Smooth muscle cell (in vitro differentiated cells): ENCODE measurements around the gene NFKB1. TPM values are rescaled to one million over a fixed set of nuclear protein-coding genes. Genes with fewer than 3 reads are reported as not detected.
A peak's percentile ranks its signal among the peaks of the same experiment; 100 is the strongest.

Source experiments
- DNase-seq: peaks from one replicate; lab custom pipeline; 2025; ENCODE audit not compliant: unreplicated experiment; lab: John Stamatoyannopoulos, UW
- H2AFZ ChIP-seq: fragments of 200-600 bp; sonication (generic); 2 replicates; pipeline ENCODE4 v1.6.0; 2016; ENCODE audit warnings: antibody characterized with exemption, low read depth, mild to moderate bottlenecking
- H3F3A ChIP-seq: fragments of 200-600 bp; sonication (generic); 2 replicates; pipeline ENCODE4 v1.6.0; 2017; ENCODE audit warnings: antibody characterized with exemption, low read depth
- H3K27ac ChIP-seq: fragments of 200-600 bp; sonication (generic); 2 replicates; pipeline ENCODE4 v1.5.1; 2016; ENCODE audit warnings: low read depth, mild to moderate bottlenecking
- H3K27me3 ChIP-seq: fragments of 200-600 bp; sonication (generic); 2 replicates; pipeline ENCODE4 v1.6.1; 2016; ENCODE audit warnings: low read depth, mild to moderate bottlenecking
- H3K36me3 ChIP-seq: fragments of 200-600 bp; sonication (generic); 2 replicates; pipeline ENCODE4 v1.5.1; 2016; ENCODE audit warnings: low read depth
- H3K4me1 ChIP-seq: fragments of 200-600 bp; sonication (generic); 2 replicates; pipeline ENCODE4 v1.5.1; 2016; ENCODE audit warnings: low read depth
- H3K4me2 ChIP-seq: fragments of 200-600 bp; sonication (generic); 2 replicates; pipeline ENCODE4 v1.6.0; 2016; ENCODE audit warnings: mild to moderate bottlenecking
- H3K4me3 ChIP-seq: fragments of 200-600 bp; sonication (generic); 2 replicates; pipeline ENCODE4 v1.5.1; 2016; ENCODE audit warnings: mild to moderate bottlenecking
- H3K79me2 ChIP-seq: fragments of 200-600 bp; sonication (generic); 2 replicates; pipeline ENCODE4 v1.6.0; 2016; ENCODE audit warnings: low read depth, mild to moderate bottlenecking
- H3K9ac ChIP-seq: fragments of 200-600 bp; sonication (generic); 2 replicates; pipeline ENCODE4 v1.6.0; 2016; ENCODE audit warnings: low read depth
- H3K9me3 ChIP-seq: fragments of 200-600 bp; sonication (generic); replicated peaks from 2 replicates; pipeline ENCODE4 v1.5.1; 2016; ENCODE audit warnings: low read depth
- H4K20me1 ChIP-seq: fragments of 200-600 bp; sonication (generic); 2 replicates; pipeline ENCODE4 v1.6.0; 2016; ENCODE audit warnings: low read depth
- CTCF ChIP-seq: fragments of 200-600 bp; sonication (generic); IDR thresholded peaks from 2 replicates; pipeline ENCODE4 v1.5.1; 2017; ENCODE audit warnings: borderline replicate concordance, mild to moderate bottlenecking, antibody characterized with exemption; ENCODE audit not compliant: insufficient read depth, poor library complexity, severe bottlenecking
- WGBS: methylation state at CpG from one replicate; pipeline ENCODE4 v1.1.7; 2016; ENCODE audit warnings: low lambda C conversion rate; 5-methylcytosine and 5-hydroxymethylcytosine counted together
- polyA plus RNA-seq: library from polyadenylated mRNA; unstranded; fragments of >200 nt; fragmentation: Nextera tagmentation; extraction: Ambion mirVana; gene quantifications from 2 replicates; pipeline ENCODE4 v1.2.1, GENCODE V29; 2016
- total RNA-seq: library from RNA; depleted of rRNA; stranded (reverse); fragments of >200 nt; gene quantifications from 2 replicates; pipeline ENCODE4 v1.2.3, GENCODE V29; 2014

Gene NFKB1
- total and polyA plus RNA-seq, 2 experiments from 2014 or later, result 15.6 to 16.1 TPM

GRCh38 chr4:102554482-102554881 lies 53.3 kb downstream of the NFKB1 start:
- H3F3A ChIP-seq, result no peaks in the 10 kb centered on the region
- no peak overlapping the region for H2AFZ ChIP-seq
- WGBS, result 74% methylated on average over 5 of the region's 5 CpGs
- peaks cover 4% of the 10 kb centered on the region for H4K20me1 ChIP-seq
- no peaks in the 10 kb centered on the region for H3K79me2 ChIP-seq
- no peak overlapping the region for H3K4me2 ChIP-seq
- no peaks in the 10 kb centered on the region for H3K9me3 ChIP-seq
- no peak overlapping the region for H3K4me3 ChIP-seq
- H3K27me3 ChIP-seq, result no peaks in the 10 kb centered on the region
- DNase-seq, result no peak
- peaks cover 3% of the 10 kb centered on the region for H3K4me1 ChIP-seq
- TF ChIP-seq CTCF, result no peak
- peak overlapping the region; percentile 6 for H3K27ac ChIP-seq
- H3K36me3 ChIP-seq, result no peaks in the 10 kb centered on the region
- H3K9ac ChIP-seq, result no peak overlapping the region

GRCh38 chr4:102554992-102555391 lies 53.8 kb downstream of the NFKB1 start:
- H3K4me1 ChIP-seq, result peaks cover 3% of the 10 kb centered on the region
- TF ChIP-seq CTCF, result no peak
- H3K36me3 ChIP-seq, result no peaks in the 10 kb centered on the region
- DNase-seq, result no peak
- no peaks in the 10 kb centered on the region for H3K27me3 ChIP-seq
- no peaks in the 10 kb centered on the region for H3F3A ChIP-seq
- no peak overlapping the region for H3K9ac ChIP-seq
- peaks cover 4% of the 10 kb centered on the region for H4K20me1 ChIP-seq
- H3K4me3 ChIP-seq, result no peak overlapping the region
- H3K9me3 ChIP-seq, result no peaks in the 10 kb centered on the region
- H2AFZ ChIP-seq, result no peak overlapping the region
- no peaks in the 10 kb centered on the region for H3K79me2 ChIP-seq
- no peak overlapping the region for H3K27ac ChIP-seq
- no peak overlapping the region for H3K4me2 ChIP-seq

- Histone ChIP-seq H3K79me2 (no peaks in the 10 kb centered on the region), H3K4me3 (no peak overlapping the region), H2AFZ (no peak overlapping the region), H4K20me1 (peaks cover 11% of the 10 kb centered on the region), H3K27me3 (no peaks in the 10 kb centered on the region), H3K36me3 (no peaks in the 10 kb centered on the region), H3K9me3 (no peaks in the 10 kb centered on the region), H3F3A (no peaks in the 10 kb centered on the region), H3K9ac (no peak overlapping the region), H3K4me1 (no peaks in the 10 kb centered on the region), H3K4me2 (no peak overlapping the region), H3K27ac (no peak overlapping the region)
- TF ChIP-seq CTCF, result no peak
- DNase-seq, result no peak
- WGBS, result 100% methylated on average over 2 of the region's 2 CpGs
These were observed 56.5 kb downstream of the NFKB1 start for GRCh38 chr4:102557636-102558035.

GRCh38 chr4:102560115-102560514 lies 59.0 kb downstream of the NFKB1 start:
- H3K4me3 ChIP-seq, result no peak overlapping the region
- WGBS, result 89% methylated on average over 5 of the region's 5 CpGs
- H3K4me2 ChIP-seq, result no peak overlapping the region

More at GRCh38 chr4:102560115-102560514, 59.0 kb downstream of the NFKB1 start:
- H4K20me1 ChIP-seq, result peaks cover 11% of the 10 kb centered on the region
- no peak for TF ChIP-seq CTCF
- DNase-seq, result no peak
- no peaks in the 10 kb centered on the region for H3K27me3 ChIP-seq
- H3K27ac ChIP-seq, result no peak overlapping the region
- no peaks in the 10 kb centered on the region for H3K4me1 ChIP-seq
- H2AFZ ChIP-seq, result no peak overlapping the region
- H3K9me3 ChIP-seq, result no peaks in the 10 kb centered on the region
- H3F3A ChIP-seq, result no peaks in the 10 kb centered on the region
- no peaks in the 10 kb centered on the region for H3K36me3 ChIP-seq
- H3K79me2 ChIP-seq, result no peaks in the 10 kb centered on the region
- no peak overlapping the region for H3K9ac ChIP-seq
